Epithelial cell of proximal tubule (primary cell): Measurements from ENCODE around the gene OCA2. TPM values are rescaled to one million over a fixed set of nuclear protein-coding genes. Genes with fewer than 3 reads are reported as not detected.
"Not testable (repeated sequence)": the region's sequence is repeated elsewhere in the genome, so short reads cannot be mapped to it uniquely, and the experiment has no call there.

Experiments used
- DNase-seq: peaks from one replicate; pipeline ENCODE4 v3.0.0-alpha.2; 2011; ENCODE audit warnings: low read depth
- H3K4me3 ChIP-seq: 2 replicates; pipeline ENCODE4 v1.5.1; 2011; ENCODE audit warnings: low read depth, mild to moderate bottlenecking, low read length
- total RNA-seq: library from RNA; depleted of rRNA; stranded (reverse); fragments of >200 nt; gene quantifications from 2 replicates; pipeline ENCODE4 v1.2.3, GENCODE V29; 2015
- TF ChIP-seq, protein P1 (sequence below): conservative IDR thresholded peaks from 2 replicates; pipeline ENCODE4 v1.5.1; 2012; ENCODE audit warnings: low read depth, mild to moderate bottlenecking, low read length

OCA2 gene
- 0.29 TPM in 1 of 2 replicates, not detected in the other for total RNA-seq

DNA sequence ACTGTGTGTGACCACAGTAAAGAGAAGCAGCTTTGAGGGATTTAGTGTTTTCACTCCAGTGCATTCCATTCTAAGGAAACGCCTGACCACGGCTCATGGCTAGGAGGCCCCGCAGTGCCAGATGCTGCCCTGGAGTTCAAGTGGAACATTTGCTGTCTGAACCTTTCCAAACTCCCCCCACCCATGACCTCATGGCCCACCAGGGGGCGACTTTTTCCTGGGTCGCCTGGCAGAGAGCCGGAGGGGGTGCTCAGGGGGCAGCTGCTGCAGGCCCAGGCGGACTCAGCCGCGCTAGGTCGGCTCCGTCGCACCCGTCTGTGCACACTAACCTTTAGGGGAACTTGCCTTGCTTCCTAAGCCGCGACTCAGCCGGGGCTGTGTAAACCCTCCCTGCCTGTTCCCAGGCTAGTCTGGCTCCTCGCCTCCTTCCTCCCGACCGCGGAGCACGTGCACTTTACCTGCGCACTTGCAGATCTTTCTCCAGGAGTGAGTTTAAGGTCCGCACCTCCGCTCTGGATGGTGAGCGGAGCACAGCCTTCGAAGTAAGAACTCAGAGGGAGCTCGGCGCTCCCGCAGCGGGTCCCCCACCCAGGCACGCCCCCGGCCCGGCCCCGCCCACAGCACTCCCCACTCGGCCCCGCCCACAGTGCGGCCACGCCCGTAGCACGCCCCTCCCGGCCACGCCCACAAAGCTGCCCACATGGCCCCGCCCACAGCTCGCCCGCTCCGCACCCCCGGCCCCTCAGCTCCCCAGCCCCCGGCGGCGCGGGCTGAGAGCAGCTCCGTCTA, at the start of gene OCA2:
OCA2 (minus strand) TSS at position 550 of the 789 bp plus-strand sequence. CDS start 17,441 bp downstream, outside the sequence.
- peak within 1 kb of the TSS; percentile 11 for H3K4me3 ChIP-seq
- TF ChIP-seq, protein P1, sequence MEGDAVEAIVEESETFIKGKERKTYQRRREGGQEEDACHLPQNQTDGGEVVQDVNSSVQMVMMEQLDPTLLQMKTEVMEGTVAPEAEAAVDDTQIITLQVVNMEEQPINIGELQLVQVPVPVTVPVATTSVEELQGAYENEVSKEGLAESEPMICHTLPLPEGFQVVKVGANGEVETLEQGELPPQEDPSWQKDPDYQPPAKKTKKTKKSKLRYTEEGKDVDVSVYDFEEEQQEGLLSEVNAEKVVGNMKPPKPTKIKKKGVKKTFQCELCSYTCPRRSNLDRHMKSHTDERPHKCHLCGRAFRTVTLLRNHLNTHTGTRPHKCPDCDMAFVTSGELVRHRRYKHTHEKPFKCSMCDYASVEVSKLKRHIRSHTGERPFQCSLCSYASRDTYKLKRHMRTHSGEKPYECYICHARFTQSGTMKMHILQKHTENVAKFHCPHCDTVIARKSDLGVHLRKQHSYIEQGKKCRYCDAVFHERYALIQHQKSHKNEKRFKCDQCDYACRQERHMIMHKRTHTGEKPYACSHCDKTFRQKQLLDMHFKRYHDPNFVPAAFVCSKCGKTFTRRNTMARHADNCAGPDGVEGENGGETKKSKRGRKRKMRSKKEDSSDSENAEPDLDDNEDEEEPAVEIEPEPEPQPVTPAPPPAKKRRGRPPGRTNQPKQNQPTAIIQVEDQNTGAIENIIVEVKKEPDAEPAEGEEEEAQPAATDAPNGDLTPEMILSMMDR, result peak; percentile 37
- DNase-seq, result no peak

DNA sequence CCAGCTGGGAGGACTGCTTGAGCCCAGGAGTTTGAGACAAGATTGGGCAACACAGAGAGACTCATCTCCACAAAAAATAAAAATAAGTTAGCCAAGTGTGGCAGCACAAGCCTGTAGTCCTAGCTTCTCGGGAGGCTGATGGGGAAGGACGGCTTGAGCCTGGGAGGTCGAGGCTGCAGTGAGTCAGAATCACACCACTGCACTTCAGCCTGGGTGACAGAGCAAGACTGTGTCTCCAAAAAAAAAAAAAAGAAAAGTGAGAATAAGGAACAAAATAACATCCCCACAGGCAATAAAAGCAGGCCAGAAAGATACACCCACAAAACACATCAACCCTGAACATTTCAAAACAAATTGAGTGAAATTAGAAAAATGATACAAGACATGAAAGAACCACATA, 48.7 kb upstream of the OCA2 start:
- TF ChIP-seq, protein P1, result no peak
- no peak for DNase-seq
- H3K4me3 ChIP-seq, result no peak overlapping the region

DNA sequence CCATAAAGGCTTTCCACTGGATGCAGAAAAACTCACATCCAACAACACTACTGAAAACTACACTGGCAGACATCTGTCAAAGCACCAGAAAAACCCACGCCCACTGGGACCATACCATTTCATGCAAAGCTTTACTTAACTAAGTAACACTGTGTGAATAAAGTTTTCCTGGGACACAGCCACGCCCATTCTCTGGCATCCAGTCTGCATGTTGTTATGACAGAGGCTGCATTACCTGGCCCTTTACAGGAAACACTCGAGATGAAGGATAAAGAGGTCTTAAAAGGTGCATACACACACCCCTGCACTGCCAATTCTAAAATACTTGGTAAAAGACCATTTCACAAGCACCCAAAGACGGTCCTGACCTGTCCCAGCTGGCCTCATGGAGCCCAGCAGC, 46.3 kb upstream of the OCA2 start:
- H3K4me3 ChIP-seq, DNase-seq: not testable (repeated sequence)

DNA sequence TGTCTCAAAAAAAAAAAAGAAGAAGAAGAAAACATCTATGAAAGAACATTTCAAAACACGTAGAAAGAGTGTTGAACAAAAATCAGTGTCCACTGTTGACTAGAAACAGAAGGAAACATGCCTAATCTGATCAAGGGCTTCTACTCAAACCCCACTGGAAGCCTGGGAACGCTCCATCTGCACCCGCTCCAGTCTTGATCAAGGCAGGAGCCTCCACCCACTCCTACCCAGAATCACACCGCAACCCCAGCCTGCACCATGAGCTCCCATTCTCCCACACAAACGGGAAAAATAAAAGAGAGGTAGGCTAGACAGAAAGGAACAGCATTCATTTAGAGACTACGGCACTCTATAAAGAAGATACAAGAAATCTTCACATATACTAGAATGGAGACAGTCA, 40.9 kb upstream of the OCA2 start:
- no peak overlapping the region for H3K4me3 ChIP-seq
- TF ChIP-seq, protein P1, result no peak
- DNase-seq, result no peak

DNA sequence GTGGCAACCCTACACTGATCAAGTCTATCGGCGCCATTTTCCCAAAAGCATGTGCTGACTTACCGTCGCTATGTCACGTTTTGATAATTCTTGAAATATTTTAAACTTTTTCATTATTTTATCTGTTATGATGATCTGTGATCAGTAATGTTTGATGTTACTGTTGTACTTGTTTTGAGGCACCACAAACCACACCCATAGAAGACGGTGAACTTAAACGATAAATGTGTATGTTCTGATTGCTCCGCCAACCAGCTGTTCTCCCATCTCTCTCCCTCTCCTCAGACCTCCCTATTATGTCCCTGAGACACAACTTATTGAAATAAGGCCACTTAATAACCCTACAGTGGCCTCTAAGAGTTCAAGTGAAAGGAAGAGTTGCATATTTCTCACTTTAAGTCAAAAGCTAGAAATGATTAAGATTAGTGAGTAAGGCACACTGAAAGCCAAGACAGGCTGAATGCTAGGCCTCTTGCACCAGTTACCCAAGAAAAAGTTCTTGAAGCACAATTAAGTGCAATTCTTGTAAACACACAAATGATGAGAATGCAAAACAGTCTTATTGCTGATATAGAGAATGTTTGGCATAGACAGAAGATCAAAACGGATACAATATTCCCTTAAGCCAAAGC, 38.4 kb upstream of the OCA2 start:
- not testable (repeated sequence) for H3K4me3 ChIP-seq, DNase-seq

DNA sequence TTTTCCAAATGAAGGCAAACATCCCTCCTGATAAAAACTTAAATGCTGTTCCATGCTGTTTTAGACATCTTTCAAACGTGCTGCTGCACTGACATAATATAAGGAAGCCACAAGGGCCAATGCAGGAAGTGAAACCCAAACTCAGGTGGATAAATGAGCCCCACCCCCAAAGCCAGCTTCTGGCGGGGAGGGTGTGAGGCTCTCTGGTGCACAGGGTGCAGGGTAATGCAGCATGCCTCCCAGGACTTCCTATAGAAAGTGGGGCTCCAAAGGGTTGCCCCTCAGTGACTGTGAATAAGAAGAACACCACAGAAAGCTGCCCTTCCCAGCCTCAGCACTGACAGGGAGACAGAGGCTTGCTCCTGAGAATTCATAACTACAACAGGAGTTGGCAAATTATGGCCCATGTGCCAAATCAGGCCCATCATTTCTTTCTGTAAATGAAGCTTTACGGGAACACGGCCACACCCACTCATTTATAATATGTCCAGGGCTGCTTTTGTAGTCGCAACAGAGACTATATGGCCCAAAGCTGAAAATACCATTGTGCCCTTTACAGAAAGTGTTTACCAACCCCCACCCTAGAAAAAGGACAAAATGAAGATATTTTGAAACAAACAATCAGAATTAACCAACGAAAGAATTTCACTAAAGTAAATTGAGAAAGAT, 37.3 kb upstream of the OCA2 start:
- not testable (repeated sequence) for DNase-seq, H3K4me3 ChIP-seq

DNA sequence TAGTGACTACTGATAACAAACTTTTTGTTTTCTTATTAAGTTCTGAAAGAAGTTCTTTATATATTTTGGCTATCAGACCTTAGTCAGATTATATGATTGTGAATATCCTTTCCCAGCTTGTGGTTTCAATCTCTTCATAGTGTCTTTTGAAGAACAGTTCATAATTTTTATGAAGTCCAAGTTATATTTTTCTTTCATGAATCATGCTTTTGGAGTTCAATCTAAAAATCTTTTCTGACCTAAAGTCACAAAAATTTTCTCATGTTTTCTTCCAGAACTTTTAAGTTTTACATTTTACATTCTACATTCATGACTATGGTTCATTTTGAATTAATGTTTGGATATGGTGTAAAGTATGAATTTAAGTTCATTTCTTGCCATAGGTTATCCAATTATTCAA, 34.2 kb upstream of the OCA2 start:
- no peak for DNase-seq
- no peak overlapping the region for H3K4me3 ChIP-seq
- TF ChIP-seq, protein P1, result no peak

DNA sequence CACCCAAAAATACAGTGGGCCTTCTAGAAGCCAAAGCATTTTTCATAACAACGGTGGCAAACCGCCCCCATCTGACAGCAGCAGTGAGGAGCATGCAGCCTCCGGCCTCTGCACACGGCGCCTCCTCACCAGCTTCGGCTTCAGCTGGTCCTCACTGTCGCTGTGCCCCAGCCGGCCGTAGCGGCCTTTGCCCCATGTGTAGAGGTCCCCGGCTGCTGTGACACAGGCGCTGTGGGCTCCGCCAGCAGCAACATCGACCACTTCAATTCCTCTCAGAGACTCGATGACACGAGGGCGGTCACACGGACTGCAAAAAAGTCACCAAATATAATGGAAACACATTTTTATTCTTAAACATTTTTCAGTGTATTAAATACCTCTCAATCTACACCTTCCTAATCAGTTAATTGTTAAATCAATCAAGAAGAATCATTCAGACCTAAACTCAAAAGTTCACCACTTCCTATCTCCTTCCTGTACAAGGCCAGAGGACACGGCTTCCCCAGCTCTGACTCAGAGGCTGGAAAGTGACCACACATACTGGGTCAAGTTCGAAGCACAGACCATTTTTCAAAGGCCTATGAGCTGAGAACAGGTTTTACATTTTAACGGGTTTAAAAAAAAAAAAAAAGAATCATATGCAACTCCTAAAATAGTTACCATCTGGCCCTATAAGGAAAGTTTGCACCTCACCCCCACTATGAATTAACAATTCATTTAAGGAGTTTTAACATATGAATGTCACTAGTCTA, 33.6 kb upstream of the OCA2 start:
- H3K4me3 ChIP-seq, result no peak overlapping the region
- DNase-seq, result no peak

More for the DNA sequence above, 33.6 kb upstream of the OCA2 start:
- TF ChIP-seq, protein P1, result no peak
